GM23338 (cell line): ENCODE measurements around the gene MYL12B. TPM values are rescaled to one million over a fixed set of nuclear protein-coding genes. Genes with fewer than 3 reads are reported as not detected.

Source experiments
- ATAC-seq: fragments of 200-7000 bp; cut with Tn5 transposase; 3 replicates; pipeline ENCODE4 v1.9.1; 2020
- DNase-seq: peaks from one replicate; pipeline ENCODE4 v3.0.0-alpha.2; 2015; ENCODE audit warnings: low spot score
- H2AFZ ChIP-seq: fragments of 200-600 bp; sonication (generic); 2 replicates; pipeline ENCODE4 v1.8.0; 2016; ENCODE audit warnings: antibody characterized with exemption, mild to moderate bottlenecking, moderate library complexity
- H3F3A ChIP-seq: fragments of 200-600 bp; sonication (generic); replicated peaks from 2 replicates; pipeline ENCODE4 v1.8.0; 2017; ENCODE audit warnings: antibody characterized with exemption, mixed run types, low read depth
- H3K27ac ChIP-seq: fragments of 200-600 bp; sonication (generic); 2 replicates; pipeline ENCODE4 v1.6.1; 2016; ENCODE audit warnings: low read depth
- H3K27me3 ChIP-seq: fragments of 200-600 bp; sonication (generic); 2 replicates; pipeline ENCODE4 v1.8.0; 2016; ENCODE audit warnings: mild to moderate bottlenecking, mixed run types, moderate library complexity; ENCODE audit not compliant: insufficient read depth
- H3K36me3 ChIP-seq: fragments of 200-600 bp; sonication (generic); 2 replicates; pipeline ENCODE4 v1.8.0; 2016; ENCODE audit warnings: mild to moderate bottlenecking; ENCODE audit not compliant: insufficient read depth
- H3K4me1 ChIP-seq: fragments of 200-600 bp; sonication (generic); 2 replicates; pipeline ENCODE4 v1.8.0; 2016; ENCODE audit warnings: mild to moderate bottlenecking, moderate library complexity; ENCODE audit not compliant: insufficient read depth
- H3K4me2 ChIP-seq: fragments of 200-600 bp; sonication (generic); 2 replicates; pipeline ENCODE4 v1.7.1; 2017; ENCODE audit warnings: mixed run types
- H3K4me3 ChIP-seq: fragments of 200-600 bp; sonication (generic); 2 replicates; pipeline ENCODE4 v1.6.1; 2016; ENCODE audit warnings: mixed run types
- H3K79me2 ChIP-seq: fragments of 200-600 bp; sonication (generic); replicated peaks from 2 replicates; pipeline ENCODE4 v1.8.0; 2017; ENCODE audit warnings: mild to moderate bottlenecking; ENCODE audit not compliant: insufficient read depth
- H3K9me2 ChIP-seq: fragments of 200-600 bp; sonication (generic); 2 replicates; pipeline ENCODE4 v1.8.0; 2017; ENCODE audit not compliant: insufficient read depth
- H4K20me1 ChIP-seq: fragments of 200-600 bp; sonication (generic); replicated peaks from 2 replicates; pipeline ENCODE4 v1.8.0; 2017; ENCODE audit warnings: mild to moderate bottlenecking; ENCODE audit not compliant: insufficient read depth
- H3K27ac Mint-ChIP-seq: 2 replicates; pipeline ENCODE4 v1.8.0; 2020; ENCODE audit warnings: inconsistent platforms, mild to moderate bottlenecking, moderate library complexity, mixed read lengths
- H3K27me3 Mint-ChIP-seq: 3 replicates; pipeline ENCODE4 v1.8.0; 2022; ENCODE audit warnings: low read depth, mild to moderate bottlenecking, moderate library complexity, mixed read lengths, inconsistent platforms; ENCODE audit not compliant: insufficient read depth, poor library complexity
- H3K36me3 Mint-ChIP-seq: 3 replicates; pipeline ENCODE4 v1.8.0; 2021; ENCODE audit warnings: low read depth, mild to moderate bottlenecking, inconsistent platforms, moderate library complexity, mixed read lengths
- H3K4me1 Mint-ChIP-seq: 3 replicates; pipeline ENCODE4 v1.8.0; 2020; ENCODE audit warnings: mild to moderate bottlenecking, inconsistent platforms, mixed read lengths
- H3K4me3 Mint-ChIP-seq: 3 replicates; pipeline ENCODE4 v1.8.0; 2021; ENCODE audit warnings: moderate library complexity, mild to moderate bottlenecking, inconsistent platforms, mixed read lengths
- H3K9me3 Mint-ChIP-seq: 3 replicates; pipeline ENCODE4 v1.8.0; 2020; ENCODE audit warnings: moderate library complexity, mild to moderate bottlenecking, inconsistent platforms, mixed read lengths
- CREB1 ChIP-seq: fragments of 250-450 bp; sonication (Bioruptor Pico); IDR thresholded peaks from 2 replicates; pipeline ENCODE4 v1.5.0; 2020; ENCODE audit warnings: low read depth, mild to moderate bottlenecking, moderate library complexity
- CTCF ChIP-seq, 2 experiments: fragments of 200-600 bp in 1 of 2; sonication (generic) in 1 of 2; conservative IDR thresholded peaks; 2 replicates each; pipeline versions ENCODE4 v1.5.1 to v1.6.1; 2016 to 2017; ENCODE audit warnings: antibody characterized with exemption in 2 of 2, low read depth in 2 of 2, mild to moderate bottlenecking in 2 of 2, moderate library complexity in 1 of 2
- ETS1 ChIP-seq: IDR thresholded peaks from 2 replicates; pipeline ENCODE4 v1.6.1; 2016; ENCODE audit warnings: antibody characterized with exemption
- EZH2 ChIP-seq: fragments of 200-600 bp; sonication (generic); IDR thresholded peaks from one replicate; pipeline ENCODE4 v1.8.0; 2017; ENCODE audit warnings: antibody characterized with exemption, mild to moderate bottlenecking, low read depth; ENCODE audit not compliant: unreplicated experiment
- EZH2phosphoT487 ChIP-seq: fragments of 200-600 bp; sonication (generic); IDR thresholded peaks from one replicate; pipeline ENCODE4 v1.8.1; 2018; ENCODE audit warnings: antibody characterized with exemption; ENCODE audit not compliant: unreplicated experiment
- JUNB ChIP-seq: IDR thresholded peaks from one replicate; pipeline ENCODE4 v1.6.1; 2016; ENCODE audit warnings: antibody characterized with exemption; ENCODE audit not compliant: unreplicated experiment
- NANOG ChIP-seq: IDR thresholded peaks from 2 replicates; pipeline ENCODE4 v1.6.1; 2016; ENCODE audit warnings: antibody characterized with exemption, borderline replicate concordance
- POLR2AphosphoS5 ChIP-seq: IDR thresholded peaks from 2 replicates; pipeline ENCODE4 v1.6.1; 2016; ENCODE audit warnings: antibody characterized with exemption, low read depth
- REST ChIP-seq: IDR thresholded peaks from one replicate; pipeline ENCODE4 v1.6.1; 2018; ENCODE audit warnings: antibody characterized with exemption; ENCODE audit not compliant: unreplicated experiment
- STAT1 ChIP-seq: IDR thresholded peaks from one replicate; pipeline ENCODE4 v1.6.1; 2016; ENCODE audit warnings: antibody characterized with exemption; ENCODE audit not compliant: unreplicated experiment
- ZNF114 ChIP-seq: fragments of 250-450 bp; sonication (Bioruptor Pico); IDR thresholded peaks from 2 replicates; pipeline ENCODE4 v1.5.0; 2020; ENCODE audit warnings: mild to moderate bottlenecking, moderate library complexity
- ZNF331 ChIP-seq: fragments of 250-450 bp; sonication (Bioruptor Pico); IDR thresholded peaks from 2 replicates; pipeline ENCODE4 v1.5.0; 2020; ENCODE audit warnings: low read depth, mild to moderate bottlenecking, moderate library complexity
- ZNF462 ChIP-seq: fragments of 250-450 bp; sonication (Bioruptor Pico); IDR thresholded peaks from 2 replicates; pipeline ENCODE4 v1.5.0; 2020; ENCODE audit warnings: mild to moderate bottlenecking, moderate library complexity
- polyA plus RNA-seq: library from polyadenylated mRNA; unstranded; fragments of >200 nt; fragmentation: Nextera tagmentation; extraction: Ambion mirVana; gene quantifications from 2 replicates; pipeline ENCODE4 v1.2.1, GENCODE V29; 2016
- total RNA-seq: library from RNA; depleted of rRNA; stranded (reverse); fragments of >200 nt; shearing (Covaris generic); gene quantifications from 2 replicates; pipeline ENCODE4 v1.2.3, GENCODE V29; 2014

Gene MYL12B
- total and polyA plus RNA-seq, 2 experiments from 2014 or later, result 165 to 330 TPM

- peaks cover 8% of the 10 kb centered on the region for H3K4me1 Mint-ChIP-seq
- H3K9me3 Mint-ChIP-seq, result peaks cover 73% of the 10 kb centered on the region
These were observed 32.6 kb downstream of the MYL12B start for GRCh38 chr18:3294435-3295080.

More at GRCh38 chr18:3294435-3295080, 32.6 kb downstream of the MYL12B start:
- H3K36me3 Mint-ChIP-seq, result peaks cover 72% of the 10 kb centered on the region
- H3K4me2 ChIP-seq, result no peak overlapping the region
- H3K4me3 Mint-ChIP-seq, result no peak overlapping the region; the same call in 2 of the 3 replicates
- H3K36me3 ChIP-seq, result 0 out of 2 replicates have a peak, but pooled peaks cover 9% of the 10 kb centered on the region
- H3K9me2 ChIP-seq, result peaks cover 3% of the 10 kb centered on the region; the same call in 1 of the 2 replicates
- no peak for TF ChIP-seq CTCF (conservative IDR thresholded peaks at IDR 0.05; ENCODE audit: low read depth in 2 of 2)
- no peak for TF ChIP-seq ZNF114 (CRISPR knock-in tag)
- TF ChIP-seq REST, result no peak
- TF ChIP-seq EZH2phosphoT487, result no peak
- TF ChIP-seq POLR2AphosphoS5, result no peak
- TF ChIP-seq JUNB, result no peak
- no peak for TF ChIP-seq NANOG
- no peak for TF ChIP-seq ZNF331 (CRISPR knock-in tag)
- no peak for TF ChIP-seq CREB1 (CRISPR knock-in tag)
- TF ChIP-seq ETS1, result no peak
- no peak for TF ChIP-seq EZH2
- no peak for TF ChIP-seq STAT1
- TF ChIP-seq ZNF462 (CRISPR knock-in tag), result no peak
- no peak overlapping the region for H3K27ac ChIP-seq
- H4K20me1 ChIP-seq, result no peaks in the 10 kb centered on the region
- no peak overlapping the region for H3K4me3 ChIP-seq
- ATAC-seq, result no peak
- peaks cover 7% of the 10 kb centered on the region for H3K27me3 Mint-ChIP-seq
- 0 out of 2 replicates have a peak overlapping the region, but pooled peaks have one; percentile 68 for H3K27ac Mint-ChIP-seq
- H3F3A ChIP-seq, result 0 out of 2 replicates have a peak, but pooled peaks cover 6% of the 10 kb centered on the region
- no peak overlapping the region for H2AFZ ChIP-seq
- H3K27me3 ChIP-seq, result no peaks in the 10 kb centered on the region
- no peak for DNase-seq
- peaks cover 5% of the 10 kb centered on the region for H3K4me1 ChIP-seq
- peaks cover 6% of the 10 kb centered on the region for H3K79me2 ChIP-seq
